ENCODE results near the gene CWC27. TPM values are rescaled to one million over a fixed set of nuclear protein-coding genes. Genes with fewer than 3 reads are reported as not detected.

Gene CWC27
- polyA plus RNA-seq, 1 of the 3 experiments (the other 2 are of a cell fraction), result 6.6 TPM

DNA sequence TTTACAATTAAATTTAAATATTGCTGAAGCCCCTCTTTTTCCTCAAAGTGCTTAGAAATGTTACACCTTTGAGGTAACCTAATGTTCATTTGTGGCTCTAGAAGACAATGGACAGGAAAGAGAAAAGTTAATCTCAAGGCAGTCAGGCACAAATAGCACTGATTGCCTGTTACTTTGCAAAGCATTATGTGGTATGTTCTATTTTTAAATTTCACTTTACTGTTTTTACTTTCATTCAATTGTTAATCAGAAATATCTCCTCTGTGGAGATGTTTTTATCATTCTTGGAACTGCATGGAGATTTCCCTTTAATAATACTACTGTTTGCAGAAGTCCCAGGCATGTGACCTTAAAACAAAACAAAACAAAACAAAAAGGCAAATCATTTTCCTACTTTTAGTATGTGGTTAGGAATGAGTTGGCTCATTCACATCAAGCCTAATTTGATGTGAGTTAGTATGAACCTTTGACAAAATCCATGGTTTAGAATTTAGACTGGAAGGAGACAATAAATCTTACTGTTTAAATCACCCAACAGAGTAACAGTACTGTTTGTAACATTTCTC, 67.5 kb downstream of the CWC27 start:
- H3K9me3 ChIP-seq, result peaks cover 3% of the 10 kb centered on the region; the same call in 1 of the 2 replicates
- H3K4me3 ChIP-seq (ENCODE audit: low read depth in 2 of 2, low read length in 1 of 2), result no peak overlapping the region; a peak in 1 of 4 replicates
- H3K36me3 ChIP-seq (replicated peaks in 1 of 2; ENCODE audit: control insufficient read depth in 1 of 2, insufficient read depth in 2 of 2, low read length in 1 of 2), result peaks cover 2 to 8% of the 10 kb centered on the region in 2 experiments
- no peaks in the 10 kb centered on the region for H3K27me3 ChIP-seq (ENCODE audit: insufficient read depth)
- H3K27ac ChIP-seq (ENCODE audit: low read depth in 2 of 2, low read length in 1 of 2), result peak overlapping the region in 1 of 2 experiments; percentile 32; a peak in 2 of 4 replicates
- H2AFZ ChIP-seq (ENCODE audit: low read depth), result no peak overlapping the region
- H3K4me2 ChIP-seq, result no peak overlapping the region
- POLR2A ChIA-PET, result no interaction called here
- no peaks in the 10 kb centered on the region for H4K20me1 ChIP-seq (ENCODE audit: insufficient read depth)
- no peaks in the 10 kb centered on the region for H3K79me2 ChIP-seq (ENCODE audit: insufficient read depth)
- CTCF ChIA-PET, result no interaction called here
- DNase-seq, result no peak
- no peak overlapping the region for H3K9ac ChIP-seq
- peaks cover 15% of the 10 kb centered on the region for H3F3A ChIP-seq (replicated peaks; ENCODE audit: insufficient read depth)
- H3K4me1 ChIP-seq (ENCODE audit: control insufficient read depth in 1 of 2, insufficient read depth in 2 of 2, low read depth in 1 of 2, low read length in 1 of 2), result peaks cover 0 to 18% of the 10 kb centered on the region in 2 experiments; a peak in 1 of 4 replicates
- no peaks in the 10 kb centered on the region for H3K9me2 ChIP-seq
- TF ChIP-seq NRF1 (IDR thresholded peaks at IDR 0.05; ENCODE audit: low read depth, low read length) (no peak), RCOR1 (IDR thresholded peaks at IDR 0.05; ENCODE audit: low read length) (no peak), ELF1 (IDR thresholded peaks at IDR 0.05) (no peak), GABPA (IDR thresholded peaks at IDR 0.05; ENCODE audit: low read depth) (no peak), RXRA (IDR thresholded peaks at IDR 0.05; ENCODE audit: borderline replicate concordance, low read depth) (no peak), FOSL2 (IDR thresholded peaks at IDR 0.05; ENCODE audit: borderline replicate concordance, low read depth) (no peak)
- TF ChIP-seq, protein P1, sequence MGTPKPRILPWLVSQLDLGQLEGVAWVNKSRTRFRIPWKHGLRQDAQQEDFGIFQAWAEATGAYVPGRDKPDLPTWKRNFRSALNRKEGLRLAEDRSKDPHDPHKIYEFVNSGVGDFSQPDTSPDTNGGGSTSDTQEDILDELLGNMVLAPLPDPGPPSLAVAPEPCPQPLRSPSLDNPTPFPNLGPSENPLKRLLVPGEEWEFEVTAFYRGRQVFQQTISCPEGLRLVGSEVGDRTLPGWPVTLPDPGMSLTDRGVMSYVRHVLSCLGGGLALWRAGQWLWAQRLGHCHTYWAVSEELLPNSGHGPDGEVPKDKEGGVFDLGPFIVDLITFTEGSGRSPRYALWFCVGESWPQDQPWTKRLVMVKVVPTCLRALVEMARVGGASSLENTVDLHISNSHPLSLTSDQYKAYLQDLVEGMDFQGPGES (IDR thresholded peaks at IDR 0.05; ENCODE audit: low read depth, low read length), result no peak
- TF ChIP-seq, protein P2, sequence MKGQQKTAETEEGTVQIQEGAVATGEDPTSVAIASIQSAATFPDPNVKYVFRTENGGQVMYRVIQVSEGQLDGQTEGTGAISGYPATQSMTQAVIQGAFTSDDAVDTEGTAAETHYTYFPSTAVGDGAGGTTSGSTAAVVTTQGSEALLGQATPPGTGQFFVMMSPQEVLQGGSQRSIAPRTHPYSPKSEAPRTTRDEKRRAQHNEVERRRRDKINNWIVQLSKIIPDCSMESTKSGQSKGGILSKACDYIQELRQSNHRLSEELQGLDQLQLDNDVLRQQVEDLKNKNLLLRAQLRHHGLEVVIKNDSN (IDR thresholded peaks at IDR 0.05; ENCODE audit: borderline replicate concordance, low read depth), result no peak

DNA sequence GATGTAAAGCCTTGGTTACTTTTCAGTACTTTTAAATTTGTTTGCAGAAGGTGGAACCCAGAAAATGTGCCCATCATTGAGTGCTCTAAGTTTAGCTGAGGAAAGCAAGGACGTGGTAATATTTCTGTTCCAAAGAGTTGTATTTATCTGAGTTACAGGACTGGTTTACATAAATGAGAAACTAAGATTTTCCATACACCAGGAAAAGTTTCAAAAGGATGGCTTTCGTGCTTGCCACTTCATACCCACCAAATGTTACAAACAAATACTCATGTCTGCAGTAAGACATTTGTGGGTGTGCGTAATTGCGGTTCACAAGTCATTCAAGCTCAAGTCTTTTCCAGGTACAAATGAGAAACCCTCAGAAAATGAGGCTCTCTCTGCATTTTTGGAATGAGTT, 68.1 kb downstream of the CWC27 start:
- no peaks in the 10 kb centered on the region for H3K9me2 ChIP-seq
- ChIA-PET CTCF (no interaction called here), POLR2A (no interaction called here)
- H3K4me1 ChIP-seq (ENCODE audit: control insufficient read depth in 1 of 2, insufficient read depth in 2 of 2, low read depth in 1 of 2, low read length in 1 of 2), result peaks cover 0 to 18% of the 10 kb centered on the region in 2 experiments; a peak in 1 of 4 replicates
- H3K27ac ChIP-seq (ENCODE audit: low read depth in 2 of 2, low read length in 1 of 2), result peak overlapping the region in 1 of 2 experiments; percentile 32; a peak in 2 of 4 replicates
- H3K9me3 ChIP-seq, result peaks cover 3% of the 10 kb centered on the region; the same call in 1 of the 2 replicates
- no peak overlapping the region for H3K9ac ChIP-seq
- peaks cover 2 to 8% of the 10 kb centered on the region in 2 experiments for H3K36me3 ChIP-seq (replicated peaks in 1 of 2; ENCODE audit: control insufficient read depth in 1 of 2, insufficient read depth in 2 of 2, low read length in 1 of 2)
- 94% methylated on average over 4 of the region's 4 CpGs for WGBS (ENCODE audit: low lambda C conversion rate)
- no peak overlapping the region for H3K4me3 ChIP-seq (ENCODE audit: low read depth in 2 of 2, low read length in 1 of 2)
- H3K4me2 ChIP-seq, result no peak overlapping the region
- no peaks in the 10 kb centered on the region for H3K79me2 ChIP-seq (ENCODE audit: insufficient read depth)
- H2AFZ ChIP-seq (ENCODE audit: low read depth), result no peak overlapping the region
- peaks cover 15% of the 10 kb centered on the region for H3F3A ChIP-seq (replicated peaks; ENCODE audit: insufficient read depth)
- no peaks in the 10 kb centered on the region for H3K27me3 ChIP-seq (ENCODE audit: insufficient read depth)
- H4K20me1 ChIP-seq (ENCODE audit: insufficient read depth), result no peaks in the 10 kb centered on the region
- no peak for DNase-seq
- TF ChIP-seq EP300 (IDR thresholded peaks at IDR 0.05; ENCODE audit: borderline replicate concordance in 1 of 2, low read depth in 1 of 2, low read length in 1 of 2) (no peak), NFIC (IDR thresholded peaks at IDR 0.05; ENCODE audit: borderline replicate concordance) (no peak), FOXJ3 (CRISPR knock-in tag; IDR thresholded peaks at IDR 0.05) (no peak), RFX5 (IDR thresholded peaks at IDR 0.05; ENCODE audit: low read length) (no peak), GABPA (IDR thresholded peaks at IDR 0.05; ENCODE audit: low read depth) (no peak), TAF1 (IDR thresholded peaks at IDR 0.05; ENCODE audit: borderline replicate concordance, low read depth, low read length) (no peak)
- TF ChIP-seq, protein P1 (IDR thresholded peaks at IDR 0.05; ENCODE audit: low read depth, low read length), result no peak
- TF ChIP-seq, protein P3, sequence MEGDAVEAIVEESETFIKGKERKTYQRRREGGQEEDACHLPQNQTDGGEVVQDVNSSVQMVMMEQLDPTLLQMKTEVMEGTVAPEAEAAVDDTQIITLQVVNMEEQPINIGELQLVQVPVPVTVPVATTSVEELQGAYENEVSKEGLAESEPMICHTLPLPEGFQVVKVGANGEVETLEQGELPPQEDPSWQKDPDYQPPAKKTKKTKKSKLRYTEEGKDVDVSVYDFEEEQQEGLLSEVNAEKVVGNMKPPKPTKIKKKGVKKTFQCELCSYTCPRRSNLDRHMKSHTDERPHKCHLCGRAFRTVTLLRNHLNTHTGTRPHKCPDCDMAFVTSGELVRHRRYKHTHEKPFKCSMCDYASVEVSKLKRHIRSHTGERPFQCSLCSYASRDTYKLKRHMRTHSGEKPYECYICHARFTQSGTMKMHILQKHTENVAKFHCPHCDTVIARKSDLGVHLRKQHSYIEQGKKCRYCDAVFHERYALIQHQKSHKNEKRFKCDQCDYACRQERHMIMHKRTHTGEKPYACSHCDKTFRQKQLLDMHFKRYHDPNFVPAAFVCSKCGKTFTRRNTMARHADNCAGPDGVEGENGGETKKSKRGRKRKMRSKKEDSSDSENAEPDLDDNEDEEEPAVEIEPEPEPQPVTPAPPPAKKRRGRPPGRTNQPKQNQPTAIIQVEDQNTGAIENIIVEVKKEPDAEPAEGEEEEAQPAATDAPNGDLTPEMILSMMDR (IDR thresholded peaks at IDR 0.05), result no peak

All from SK-N-SH (cell line).